HG03432 (cell line): Measurements from ENCODE around the gene CNDP2.
A peak's percentile ranks its signal among the peaks of the same experiment; 100 is the strongest.
"Not testable (repeated sequence)": the region's sequence is repeated elsewhere in the genome, so short reads cannot be mapped to it uniquely, and the experiment has no call there.

Source experiments
- ATAC-seq: cut with Tn5 transposase; IDR thresholded peaks from one replicate; pipeline ENCODE4 v1.9.1; 2021; ENCODE audit warnings: mild to moderate bottlenecking, moderate library complexity; ENCODE audit not compliant: unreplicated experiment

CNDP2 gene

DNA sequence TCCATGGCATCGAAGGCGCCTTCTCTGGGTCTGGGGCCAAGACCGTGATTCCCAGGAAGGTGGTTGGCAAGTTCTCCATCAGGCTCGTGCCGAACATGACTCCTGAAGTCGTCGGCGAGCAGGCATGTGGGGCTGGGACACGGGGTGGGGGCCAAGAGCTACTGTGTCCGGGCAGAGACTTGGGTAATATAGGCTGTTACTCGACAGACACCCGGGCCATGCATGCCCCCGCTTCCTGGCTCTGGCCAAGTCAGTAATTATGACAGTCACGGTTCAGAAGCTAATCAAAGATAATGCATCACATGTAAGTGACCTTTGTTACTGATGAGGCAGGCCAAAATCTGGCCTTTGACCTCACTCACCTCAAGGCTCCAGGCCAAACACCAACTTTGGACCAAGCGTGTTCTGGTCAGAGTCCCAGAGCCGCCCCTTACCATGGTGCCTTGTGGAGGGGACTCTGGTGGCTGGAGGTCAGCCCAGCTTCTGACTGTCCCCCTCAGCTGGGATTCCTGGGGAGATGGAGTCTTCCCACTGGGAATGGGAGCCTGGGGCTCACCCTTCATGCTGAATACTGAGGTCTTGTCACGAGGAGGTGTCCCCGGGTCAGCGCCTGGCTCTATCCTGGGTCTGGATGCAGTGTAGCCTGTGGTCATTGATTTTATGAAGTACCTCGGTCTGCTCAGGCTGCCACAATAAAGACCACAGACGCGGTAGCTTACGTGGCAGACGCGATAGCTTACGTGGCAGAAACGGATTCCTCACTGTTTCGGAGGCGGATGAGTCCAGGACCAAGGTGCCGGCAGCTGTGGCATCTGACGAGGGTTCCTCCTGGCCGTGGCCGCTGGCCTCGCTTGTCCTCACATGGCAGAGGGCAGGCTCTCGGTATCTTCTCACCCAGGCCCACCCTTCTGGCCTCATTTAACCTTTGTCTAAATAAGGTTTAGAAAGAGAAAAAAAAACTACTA is 20.4 kb downstream of the CNDP2 start:
- ATAC-seq = no peak

DNA sequence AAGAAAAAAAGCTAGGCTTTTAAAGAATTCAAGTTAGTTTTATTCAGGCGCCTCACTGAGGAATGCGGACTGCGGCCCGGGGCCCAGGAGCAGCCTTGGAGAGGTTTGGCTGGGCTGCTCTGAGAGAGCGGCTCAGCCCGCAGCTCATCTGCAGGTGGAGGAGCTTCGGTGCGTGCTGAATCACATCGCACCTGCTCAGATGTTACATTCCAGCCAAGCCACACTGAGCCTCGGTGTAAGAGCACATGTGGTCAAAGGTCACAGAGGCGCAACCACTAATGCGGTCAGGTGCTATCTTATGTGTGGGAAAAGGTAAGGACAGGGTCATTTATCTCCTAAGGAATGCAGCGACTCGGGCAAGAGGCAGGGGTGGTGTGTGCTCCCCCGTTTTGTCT is 21.1 kb downstream of the CNDP2 start:
- ATAC-seq = no peak

DNA sequence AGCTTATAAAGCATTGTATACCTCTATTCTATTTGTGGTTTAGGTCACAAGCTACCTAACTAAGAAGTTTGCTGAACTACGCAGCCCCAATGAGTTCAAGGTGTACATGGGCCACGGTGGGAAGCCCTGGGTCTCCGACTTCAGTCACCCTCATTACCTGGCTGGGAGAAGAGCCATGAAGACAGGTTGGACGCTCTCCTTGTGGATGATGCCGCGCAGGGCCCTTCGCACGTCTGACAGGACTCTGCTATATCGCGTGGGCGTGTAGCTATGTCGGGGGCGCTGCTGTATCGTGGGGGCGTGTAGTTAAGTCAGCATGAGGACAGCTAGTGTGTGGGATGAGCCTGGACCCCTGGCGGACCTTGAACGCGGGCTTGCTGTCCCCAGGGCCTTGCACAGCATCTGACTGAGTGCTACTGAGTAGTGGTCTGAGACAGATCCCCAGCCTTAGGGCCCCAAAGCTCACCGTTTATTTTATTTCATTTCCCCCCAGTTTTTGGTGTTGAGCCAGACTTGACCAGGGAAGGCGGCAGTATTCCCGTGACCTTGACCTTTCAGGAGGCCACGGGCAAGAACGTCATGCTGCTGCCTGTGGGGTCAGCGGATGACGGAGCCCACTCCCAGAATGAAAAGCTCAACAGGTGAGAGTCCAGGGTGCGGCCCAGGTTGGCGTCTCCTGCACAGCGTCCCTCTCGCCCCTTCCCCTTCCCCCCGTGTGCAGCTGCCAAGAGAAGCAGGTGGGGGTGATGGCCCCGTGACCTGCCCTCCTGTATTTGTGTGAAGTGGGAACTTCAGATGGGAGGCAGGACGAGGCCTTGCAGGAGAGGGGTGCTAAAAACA is 22.5 kb downstream of the CNDP2 start:
- no peak for ATAC-seq

DNA sequence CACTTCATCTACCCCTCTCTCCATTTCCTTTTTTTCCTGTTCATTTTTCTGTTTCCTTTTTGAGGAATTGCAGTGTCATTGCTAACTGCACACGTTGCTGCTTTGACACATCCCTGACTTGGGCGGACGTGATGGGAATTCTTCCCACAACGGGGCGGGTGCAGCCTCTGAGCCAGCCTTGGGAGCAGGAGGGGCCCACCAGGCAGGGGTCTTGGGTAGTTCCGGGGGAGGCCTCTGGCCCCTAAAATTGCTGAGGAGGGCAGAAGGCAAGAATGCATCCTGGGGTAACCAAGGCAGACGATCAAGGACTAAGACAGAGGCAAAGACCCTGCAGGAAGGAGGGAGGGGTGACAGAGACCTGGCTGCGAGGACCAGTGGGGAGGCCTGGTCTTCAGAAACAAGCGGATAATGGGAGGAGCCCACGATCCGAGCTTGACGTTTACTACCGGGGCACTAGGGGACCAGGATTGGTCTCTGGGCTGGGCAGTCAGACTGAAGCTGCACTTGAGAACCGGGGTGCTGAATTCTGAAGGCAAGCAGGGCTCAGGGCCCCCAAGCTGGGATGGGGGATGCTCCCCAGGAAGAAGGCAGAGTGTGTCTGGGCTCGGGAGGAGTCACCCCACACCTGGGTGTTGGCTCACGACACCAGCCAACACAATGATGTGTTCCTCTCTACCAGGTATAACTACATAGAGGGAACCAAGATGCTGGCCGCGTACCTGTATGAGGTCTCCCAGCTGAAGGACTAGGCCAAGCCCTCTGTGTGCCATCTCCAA is 23.3 kb downstream of the CNDP2 start:
- no peak for ATAC-seq

DNA sequence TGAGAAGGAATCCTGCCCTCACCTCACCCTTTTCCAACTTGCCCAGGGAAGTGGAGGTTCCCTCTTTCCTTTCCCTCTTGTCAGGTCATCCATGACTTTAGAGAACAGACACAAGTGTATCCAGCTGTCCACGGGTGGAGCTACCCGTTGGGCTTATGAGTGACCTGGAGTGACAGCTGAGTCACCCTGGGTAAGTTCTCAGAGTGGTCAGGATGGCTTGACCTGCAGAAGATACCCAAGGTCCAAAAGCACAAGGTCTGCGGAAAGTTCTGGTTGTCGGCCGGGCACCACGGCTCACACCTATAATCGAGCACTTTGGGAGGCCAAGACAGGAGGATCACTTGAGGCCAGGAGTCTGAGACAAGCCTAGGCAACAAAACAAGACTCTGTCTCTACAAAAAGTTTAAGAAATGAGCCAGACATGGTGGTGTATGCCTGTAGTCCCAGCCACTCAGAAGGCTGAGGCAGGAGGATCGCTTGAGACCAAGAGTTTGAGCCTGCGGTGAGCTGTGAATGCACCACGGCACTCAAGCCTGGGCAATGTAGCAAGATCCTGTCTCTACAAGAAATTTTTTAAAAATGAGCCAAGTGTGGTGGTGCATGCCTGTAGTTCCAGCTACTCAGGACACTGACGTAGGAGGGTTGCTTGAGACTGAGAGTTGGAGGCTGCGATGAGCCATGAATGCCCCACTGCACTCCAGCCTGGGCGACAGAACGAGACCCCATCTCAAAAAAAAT is 24.1 kb downstream of the CNDP2 start:
- ATAC-seq = no peak

DNA sequence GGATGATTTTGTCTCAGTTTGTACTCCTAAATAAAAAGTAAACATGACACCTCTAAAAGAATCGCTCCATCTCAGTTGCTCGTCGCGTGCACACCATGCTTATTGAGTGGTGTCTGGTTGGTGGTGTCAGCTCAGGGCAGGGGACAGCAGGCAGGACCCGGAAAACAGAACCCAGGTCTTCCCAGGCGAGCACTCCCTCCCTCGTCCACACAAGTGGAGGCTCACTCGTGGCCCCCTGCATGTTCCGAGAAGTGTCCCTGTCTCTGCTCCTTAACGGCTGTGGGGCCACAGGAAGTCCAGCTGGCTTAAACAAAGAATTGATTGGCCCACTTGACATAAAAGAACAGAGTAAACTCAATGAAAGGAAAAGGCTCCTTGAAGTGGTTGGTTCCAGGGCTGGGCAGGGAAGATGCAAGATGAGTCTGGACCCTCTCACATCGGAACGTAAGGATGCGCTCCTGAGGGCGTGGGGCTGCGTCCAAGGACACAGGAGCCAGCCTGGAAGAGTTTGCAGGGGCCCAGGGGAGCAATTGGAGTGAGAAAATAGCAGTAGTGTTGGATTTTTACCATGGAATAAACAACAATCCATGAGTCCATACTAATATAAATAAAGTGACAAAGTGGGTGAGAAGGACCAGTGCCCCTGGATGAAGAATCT is 25.0 kb downstream of the CNDP2 start:
- ATAC-seq = no peak

DNA sequence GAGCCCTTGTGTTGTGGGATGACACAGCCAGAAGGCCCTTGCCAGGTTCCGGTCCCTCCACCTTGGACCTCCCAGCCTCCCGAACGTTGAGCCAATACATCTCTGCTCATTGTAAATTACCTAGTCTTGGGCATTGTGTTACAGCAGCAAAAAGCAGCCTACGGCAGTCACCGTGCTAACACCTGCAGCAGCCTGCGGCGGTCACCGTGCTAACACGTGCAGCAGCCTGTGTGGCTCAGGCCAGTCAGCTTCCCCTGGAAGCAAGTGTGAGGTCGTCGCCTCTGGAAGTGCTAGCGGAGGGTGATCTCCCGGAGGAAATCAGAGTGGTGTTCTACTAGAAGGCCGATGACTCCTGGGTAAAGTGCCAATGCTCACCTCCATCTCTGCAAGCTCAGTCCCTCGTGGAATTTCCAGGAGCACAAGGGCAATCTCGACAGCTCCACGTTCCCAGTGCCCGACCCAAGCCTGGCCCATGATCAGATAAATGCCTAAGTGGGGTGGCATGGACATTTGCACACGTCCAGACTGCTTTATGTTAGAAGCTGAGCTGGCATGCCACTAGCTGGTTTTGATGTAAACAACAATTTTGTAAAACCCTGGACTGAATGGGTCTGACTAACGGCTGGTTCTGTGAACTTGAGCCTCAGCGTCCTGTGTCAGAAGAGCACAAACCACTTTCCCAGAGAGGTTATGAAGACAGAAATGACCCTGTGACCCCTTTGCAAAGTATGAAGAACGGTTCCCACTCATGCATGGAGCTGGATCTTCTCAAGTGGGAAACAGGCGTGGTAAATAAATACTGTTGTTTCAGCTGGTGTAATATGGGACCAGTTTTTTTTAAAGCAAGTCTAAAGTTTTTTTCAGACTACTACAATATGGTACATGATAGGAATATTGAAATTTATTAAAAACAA is 26.7 kb downstream of the CNDP2 start:
- no peak for ATAC-seq

DNA sequence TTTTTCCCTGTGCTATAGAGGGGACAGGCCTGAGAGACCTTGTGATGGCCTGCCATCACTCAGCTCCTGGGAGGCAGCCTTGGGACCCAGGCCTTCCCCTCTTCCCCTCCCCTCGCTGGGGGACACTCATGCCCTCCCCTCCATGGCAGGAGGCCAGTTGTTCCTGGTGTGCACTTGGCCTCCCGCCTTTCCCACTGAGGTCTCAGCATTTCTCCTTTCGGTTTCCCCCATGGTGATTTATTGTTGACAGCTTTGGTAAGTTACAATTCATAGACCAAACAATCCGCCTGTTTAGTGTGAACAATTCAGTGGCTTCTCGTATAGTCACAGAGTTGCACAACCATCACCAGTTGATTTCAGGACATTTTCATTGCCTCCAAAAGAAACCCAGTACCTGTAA is 27.9 kb downstream of the CNDP2 start:
- ATAC-seq = no peak

DNA sequence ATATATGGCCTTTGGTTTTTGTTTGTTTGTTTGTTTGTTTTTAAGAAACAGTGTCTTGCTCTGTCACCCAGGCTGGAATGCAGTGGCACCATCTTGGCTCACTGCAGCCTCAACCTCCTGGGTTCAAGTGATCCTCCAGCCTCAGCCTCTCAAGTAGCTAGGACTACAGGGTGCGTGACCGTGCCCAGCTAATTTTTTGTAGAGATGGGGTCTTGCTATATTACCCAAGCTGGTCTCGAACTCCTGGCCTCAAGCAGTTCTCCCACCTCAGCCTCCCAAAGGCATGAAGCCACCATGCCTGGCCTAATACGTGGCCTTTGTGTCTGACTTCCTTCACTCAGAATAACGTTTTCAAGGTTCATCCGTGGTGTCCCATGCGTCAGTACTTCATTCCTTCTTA is 28.8 kb downstream of the CNDP2 start:
- ATAC-seq = not testable (repeated sequence)

DNA sequence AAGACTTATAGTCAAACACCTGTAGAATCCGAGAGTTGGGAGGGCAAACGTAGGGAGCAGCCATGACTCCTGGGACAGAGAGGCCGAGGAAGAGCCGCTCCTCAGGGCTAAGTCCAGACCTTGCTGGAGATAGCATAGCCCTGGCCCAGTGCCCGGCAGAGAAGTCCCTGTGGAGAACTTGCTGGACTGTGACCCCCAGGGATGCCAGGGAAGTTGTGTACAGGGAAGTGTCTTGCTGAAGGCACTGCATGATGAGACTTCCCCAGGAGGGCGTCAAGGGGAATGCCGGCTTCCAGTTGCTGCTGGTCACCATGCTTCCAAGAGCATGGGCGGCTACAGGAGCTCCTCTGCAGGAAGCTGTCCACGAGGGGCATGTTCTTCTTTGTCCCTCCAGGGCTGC is 29.6 kb downstream of the CNDP2 start:
- ATAC-seq = no peak

DNA sequence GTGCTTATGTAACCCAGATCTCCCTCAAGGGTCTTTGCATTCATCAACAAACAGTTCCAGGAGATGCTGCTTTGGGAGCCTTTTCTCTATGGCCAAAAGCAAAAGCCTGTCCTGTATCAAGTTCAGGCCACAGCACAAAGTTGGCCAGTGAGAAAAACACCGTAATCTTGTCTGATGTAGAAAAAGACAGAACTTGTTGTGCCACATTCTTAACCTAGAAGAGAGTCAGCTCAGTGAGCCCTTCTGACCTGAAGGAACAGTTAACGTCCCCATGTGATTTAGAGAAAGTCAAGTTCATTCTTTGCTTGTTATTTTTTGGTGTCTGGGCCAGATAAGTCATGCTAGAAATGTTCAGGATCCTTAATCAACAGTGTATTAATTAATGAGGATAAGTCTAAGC is 30.3 kb downstream of the CNDP2 start:
- no peak for ATAC-seq

DNA sequence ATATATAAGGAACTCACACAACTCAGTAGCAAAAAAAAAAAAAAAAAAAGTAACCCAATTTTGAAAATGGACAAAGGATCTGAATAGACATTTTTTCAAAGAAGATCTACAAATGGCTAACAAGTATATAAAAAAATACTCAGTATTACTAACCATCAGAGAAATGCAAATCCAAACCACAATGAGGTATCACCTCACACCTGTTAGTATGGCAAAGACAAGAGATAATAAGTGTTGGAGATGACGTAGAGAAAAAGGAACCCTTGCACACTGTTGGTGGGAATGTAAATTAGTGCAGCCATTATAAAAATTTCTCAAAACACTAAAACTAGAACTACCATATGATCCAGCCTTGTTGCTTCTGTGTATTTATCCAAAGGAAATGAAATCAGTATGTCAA is 32.3 kb downstream of the CNDP2 start:
- ATAC-seq = peak; percentile 79

DNA sequence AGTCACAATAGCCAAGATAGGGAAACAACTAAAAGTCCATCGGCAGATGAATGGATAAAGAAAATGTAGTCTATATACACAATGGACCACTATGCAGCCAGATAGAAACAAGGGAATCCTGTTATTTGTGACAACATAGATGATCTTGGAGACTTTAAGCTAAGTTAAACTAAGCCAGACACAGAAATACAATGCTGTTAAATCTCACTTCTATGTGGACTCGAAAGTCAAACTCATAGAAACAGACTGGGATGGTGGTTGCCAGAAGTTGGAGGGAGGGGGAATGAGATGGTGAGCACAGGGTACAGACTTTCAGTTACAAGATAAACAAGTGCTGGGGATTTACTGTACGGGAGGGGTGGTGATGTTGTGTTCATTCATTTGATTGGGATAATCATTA is 32.8 kb downstream of the CNDP2 start:
- peak; percentile 7 for ATAC-seq

DNA sequence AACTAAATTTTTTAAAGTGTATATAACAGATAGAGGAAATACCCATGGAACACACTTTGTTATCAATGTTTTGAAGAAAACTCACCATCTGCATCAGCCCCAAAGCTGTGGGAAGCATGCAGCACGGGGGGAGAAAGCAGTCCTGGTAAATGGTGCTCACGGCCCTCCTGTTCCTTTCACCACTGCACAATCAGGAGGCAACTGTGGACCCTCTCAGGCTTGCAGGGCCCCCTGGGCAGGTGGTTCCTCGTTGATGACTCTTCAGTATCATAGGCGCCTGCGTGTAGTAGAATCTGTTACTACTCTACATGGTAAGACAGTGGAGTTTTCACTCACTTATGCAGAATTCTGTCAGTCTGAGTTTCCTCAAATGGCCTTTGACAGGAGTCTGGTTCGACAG is 33.2 kb downstream of the CNDP2 start:
- no peak for ATAC-seq

DNA sequence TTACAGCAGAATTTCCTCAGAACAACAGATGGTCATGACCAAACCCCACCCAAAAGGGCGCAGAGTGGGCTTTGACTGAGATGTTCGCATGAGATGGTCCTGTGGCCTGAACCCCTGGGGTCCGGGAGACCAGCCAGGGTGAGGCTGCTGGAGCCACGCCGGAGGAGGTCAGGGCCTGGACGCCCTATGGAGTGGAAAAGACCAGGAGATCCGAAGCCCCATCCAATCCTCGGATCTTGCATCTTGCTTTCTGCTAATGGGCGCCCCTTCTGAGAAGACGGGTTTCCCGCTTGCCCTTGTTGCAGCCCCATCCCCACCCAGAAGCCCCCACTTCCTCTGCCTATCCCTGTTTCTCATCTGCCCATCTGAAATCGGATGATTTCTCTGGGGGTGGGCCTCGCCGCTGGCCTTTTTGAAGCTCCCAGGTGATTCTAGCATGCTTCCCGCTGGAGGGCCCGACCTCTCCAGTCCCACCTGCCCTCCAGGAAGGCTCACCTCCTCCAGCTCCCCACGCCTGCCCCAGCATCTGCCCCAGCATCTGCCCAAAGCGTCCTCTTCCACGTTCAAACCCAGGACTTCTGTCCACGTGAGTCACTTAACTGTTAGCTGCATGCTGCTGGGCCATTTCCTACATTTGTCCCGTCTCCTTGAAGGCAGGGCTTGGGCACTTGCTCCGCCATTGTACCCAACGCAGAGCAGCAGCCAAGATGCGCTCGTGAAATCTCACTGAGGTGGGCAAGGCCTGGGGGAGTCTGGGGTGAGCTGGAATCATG is 33.8 kb downstream of the CNDP2 start:
- no peak for ATAC-seq

DNA sequence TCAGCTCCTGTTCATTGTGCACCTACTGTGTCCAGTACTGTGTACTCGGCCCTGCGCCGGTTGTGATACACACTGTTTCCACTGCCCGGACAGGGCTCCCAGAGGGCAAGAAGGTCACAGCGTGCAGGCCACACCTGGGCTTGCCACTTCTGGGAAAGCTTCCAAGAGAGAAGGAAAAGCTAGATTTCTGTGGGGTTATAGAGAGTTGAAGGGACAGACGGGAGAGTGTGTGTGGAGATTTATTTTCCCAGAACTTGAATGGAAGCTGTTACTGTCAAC is 34.4 kb downstream of the CNDP2 start:
- ATAC-seq = no peak

DNA sequence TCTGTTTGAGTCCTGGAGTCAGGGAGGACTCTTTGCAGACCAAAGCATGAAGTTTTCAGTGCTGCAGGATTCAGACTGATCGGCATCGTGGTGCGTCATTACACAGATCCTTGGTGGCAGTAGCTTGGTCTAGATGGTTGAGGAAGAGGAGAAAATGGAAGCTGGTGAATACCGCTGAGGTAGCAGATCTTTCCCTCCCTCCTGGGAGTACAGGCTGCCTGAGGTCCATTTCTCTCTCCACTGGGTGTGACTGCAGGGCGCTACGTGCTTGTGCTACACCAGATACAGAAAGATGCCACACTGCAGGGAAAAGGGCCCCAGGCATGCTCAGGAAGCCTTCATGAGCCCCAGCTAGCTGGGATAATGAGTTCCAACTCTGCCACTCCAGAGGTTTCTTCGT is 34.9 kb downstream of the CNDP2 start:
- ATAC-seq = no peak

DNA sequence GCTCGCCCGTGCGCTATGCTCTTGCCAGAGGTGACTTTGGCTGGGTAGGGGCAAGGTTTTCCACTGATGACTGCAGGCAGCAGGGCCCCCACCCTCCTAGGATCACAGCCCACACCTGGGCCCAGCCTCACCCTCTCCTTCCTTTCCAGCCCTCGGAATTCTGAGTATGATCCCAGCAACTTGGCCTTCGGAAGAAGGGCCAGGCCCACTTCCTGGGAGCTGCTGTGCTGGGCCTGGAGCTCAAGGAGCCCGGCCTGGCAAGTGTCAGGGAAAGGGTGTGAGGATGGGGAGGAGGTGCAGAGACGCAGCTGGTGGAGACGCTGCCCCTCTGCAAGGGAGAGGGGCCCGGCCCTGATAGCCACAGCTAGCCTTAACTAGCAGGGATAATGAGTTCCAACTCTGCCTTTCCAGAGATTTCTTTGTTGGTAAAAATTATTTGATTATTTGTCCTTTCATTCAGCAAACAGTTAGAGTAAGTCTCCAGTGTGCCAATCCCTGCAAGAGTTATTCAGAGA is 36.4 kb downstream of the CNDP2 start:
- no peak for ATAC-seq
